SK-N-MC (cell line): ENCODE results near the gene RHBDD3.
"Not testable (repeated sequence)": the region's sequence is repeated elsewhere in the genome, so short reads cannot be mapped to it uniquely, and the experiment has no call there.

ENCODE experiments used
- DNase-seq: peaks from one replicate; pipeline ENCODE4 v3.0.0-alpha.2; 2011; ENCODE audit warnings: low read depth, low spot score
- H3K27ac ChIP-seq: fragments of 200-600 bp; sonication (generic); 2 replicates; pipeline ENCODE4 v1.5.1; 2016; ENCODE audit warnings: mixed run types
- H3K36me3 ChIP-seq: fragments of 200-600 bp; sonication (generic); 2 replicates; pipeline ENCODE4 v1.6.1; 2017; ENCODE audit warnings: antibody characterized with exemption, low read length, mixed read lengths; ENCODE audit not compliant: insufficient read depth
- H3K4me3 ChIP-seq: fragments of 200-600 bp; sonication (generic); 2 replicates; pipeline ENCODE4 v1.5.1; 2016
- H3K9ac ChIP-seq: fragments of 200-600 bp; sonication (generic); 2 replicates; pipeline ENCODE4 v1.8.0; 2017; ENCODE audit warnings: mixed run types, mixed read lengths; ENCODE audit not compliant: insufficient read length
- H3K9me3 ChIP-seq: fragments of 200-600 bp; sonication (generic); 2 replicates; pipeline ENCODE4 v1.6.1; 2017; ENCODE audit warnings: low read depth, mild to moderate bottlenecking, antibody characterized with exemption, low read length, moderate library complexity, mixed read lengths
- EZH2 ChIP-seq: fragments of 200-600 bp; sonication (generic); IDR thresholded peaks from one replicate; pipeline ENCODE4 v1.6.1; 2017; ENCODE audit warnings: antibody characterized with exemption
- FOXP2 ChIP-seq: optimal IDR thresholded peaks from 2 replicates; pipeline ENCODE3; 2011; ENCODE audit warnings: mild to moderate bottlenecking, moderate library complexity; ENCODE audit not compliant: insufficient read depth; ENCODE audit errors: extremely low read length, control extremely low read depth
- POLR2AphosphoS5 ChIP-seq: IDR thresholded peaks from 2 replicates; pipeline ENCODE4 v1.6.1; 2012; ENCODE audit warnings: mild to moderate bottlenecking, low read depth, low read length, borderline replicate concordance

RHBDD3 gene

DNA sequence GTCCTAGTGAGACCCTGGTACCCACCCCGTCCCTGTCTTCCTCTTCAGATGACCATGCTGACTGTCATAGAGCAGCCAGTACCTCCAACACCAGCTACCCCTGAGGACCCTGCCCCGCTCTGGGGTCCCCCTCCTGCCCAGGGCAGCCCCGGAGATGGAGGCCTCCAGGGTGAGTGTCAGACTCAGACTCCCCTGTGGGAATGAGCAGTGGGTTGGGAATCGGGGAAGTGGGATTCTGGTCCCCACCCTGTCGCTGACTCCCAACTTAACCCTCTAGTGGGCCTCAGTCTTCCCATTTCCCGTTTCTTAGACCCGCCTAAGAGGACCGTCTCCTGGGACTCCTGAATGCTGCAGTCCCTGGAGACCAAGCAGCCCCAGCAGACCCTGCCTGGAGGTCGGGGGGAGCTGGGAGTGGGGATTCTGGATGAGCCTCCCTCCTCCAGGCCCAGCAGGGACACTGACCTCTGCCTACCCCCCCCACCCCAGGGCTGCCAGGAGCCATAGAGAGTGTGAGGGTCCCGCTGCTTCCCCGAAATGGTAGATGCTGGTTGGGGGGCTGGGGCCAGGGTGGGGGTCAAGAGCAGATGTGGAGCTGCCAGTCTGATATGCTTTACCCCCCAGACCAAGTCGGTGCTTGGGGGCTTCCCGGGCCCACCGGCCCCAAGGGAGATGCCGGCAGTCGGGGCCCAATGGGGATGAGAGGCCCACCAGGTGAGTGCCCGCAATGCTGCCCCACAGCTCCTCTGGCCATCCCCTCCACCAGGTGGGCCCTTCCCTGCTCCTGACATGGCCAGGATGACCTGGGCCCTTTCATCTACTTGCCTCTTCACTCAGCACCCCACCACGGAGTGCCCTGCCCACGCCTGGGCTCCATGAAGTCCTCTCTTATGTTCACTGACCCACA is 36.6 kb downstream of the RHBDD3 start:
- Histone ChIP-seq H3K9ac (no peak overlapping the region), H3K36me3 (no peaks in the 10 kb centered on the region), H3K9me3 (no peaks in the 10 kb centered on the region), H3K4me3 (no peak overlapping the region), H3K27ac (no peak overlapping the region)
- DNase-seq: no peak
- TF ChIP-seq EZH2 (no peak), FOXP2 (no peak), POLR2AphosphoS5 (no peak)

DNA sequence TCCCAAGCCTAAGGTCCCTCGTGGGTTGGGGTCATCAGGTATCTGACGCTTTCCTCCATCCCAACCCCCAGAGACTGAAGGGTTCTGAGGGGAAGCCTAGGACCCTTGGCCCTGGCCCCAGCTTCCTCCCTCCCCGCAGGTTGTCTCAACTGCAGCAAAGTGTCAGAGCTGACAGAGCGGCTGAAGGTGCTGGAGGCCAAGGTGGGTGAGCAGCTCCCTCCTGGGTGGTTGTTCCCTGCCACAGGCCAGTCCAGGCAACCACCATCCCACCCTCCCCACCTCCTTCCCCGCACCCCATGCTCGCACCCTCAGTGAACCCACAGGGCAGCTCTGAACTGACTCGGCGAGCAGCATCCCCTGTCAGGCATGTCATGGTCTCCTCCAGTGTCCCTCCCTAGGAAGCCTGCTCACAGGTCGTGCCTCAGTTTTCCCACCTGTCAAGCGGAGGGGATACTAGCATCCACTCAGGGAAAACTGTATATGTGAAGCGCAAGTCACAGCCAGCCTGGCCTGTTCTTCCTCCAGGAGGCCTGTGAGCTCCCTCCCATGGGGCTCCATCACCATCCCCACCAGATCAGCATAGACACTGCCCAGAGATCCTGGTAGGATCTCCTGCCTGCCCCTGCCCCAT is 41.3 kb downstream of the RHBDD3 start:
- no peaks in the 10 kb centered on the region for H3K9me3 ChIP-seq
- no peak overlapping the region for H3K9ac ChIP-seq
- TF ChIP-seq POLR2AphosphoS5: no peak
- no peak for TF ChIP-seq FOXP2
- TF ChIP-seq EZH2: no peak
- H3K4me3 ChIP-seq: no peak overlapping the region
- no peak overlapping the region for H3K27ac ChIP-seq
- no peak for DNase-seq
- no peaks in the 10 kb centered on the region for H3K36me3 ChIP-seq

DNA sequence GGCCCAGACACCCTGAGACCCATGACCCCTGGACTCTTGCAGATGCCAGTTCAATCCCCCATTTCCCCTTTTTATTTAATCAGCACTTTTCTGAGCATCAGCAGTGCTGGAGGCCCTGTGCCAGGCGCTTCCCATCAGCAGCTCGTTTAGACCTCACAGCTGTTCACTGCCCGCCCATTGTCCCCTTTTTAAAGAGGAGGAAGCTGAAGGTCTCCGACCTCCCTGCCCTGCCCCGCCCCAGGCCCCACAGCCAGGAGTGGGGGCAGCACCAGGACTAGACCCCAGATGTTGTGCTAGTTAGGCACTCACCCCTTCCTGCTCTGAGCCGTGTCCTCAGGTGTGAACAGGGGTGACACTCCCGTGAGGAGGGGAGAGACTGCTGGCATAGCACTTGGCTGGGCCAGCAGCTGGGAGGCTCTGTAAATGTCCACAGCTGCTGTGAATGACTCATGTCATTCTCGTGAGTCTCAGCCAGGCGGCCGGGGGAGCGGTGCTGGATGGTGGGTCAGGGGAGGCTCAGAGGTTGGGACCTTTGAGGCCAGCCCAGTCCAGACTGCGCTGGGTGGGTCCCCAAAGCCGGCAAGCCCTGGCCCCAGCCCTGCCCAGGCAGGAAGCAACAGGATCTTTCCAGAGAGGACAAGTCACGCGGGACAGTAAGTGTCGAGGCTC is 42.2 kb downstream of the RHBDD3 start:
- no peaks in the 10 kb centered on the region for H3K36me3 ChIP-seq
- H3K4me3 ChIP-seq: no peak overlapping the region
- no peak overlapping the region for H3K9ac ChIP-seq
- no peaks in the 10 kb centered on the region for H3K9me3 ChIP-seq
- TF ChIP-seq EZH2 (no peak), FOXP2 (no peak), POLR2AphosphoS5 (no peak)
- no peak overlapping the region for H3K27ac ChIP-seq
- DNase-seq: no peak

DNA sequence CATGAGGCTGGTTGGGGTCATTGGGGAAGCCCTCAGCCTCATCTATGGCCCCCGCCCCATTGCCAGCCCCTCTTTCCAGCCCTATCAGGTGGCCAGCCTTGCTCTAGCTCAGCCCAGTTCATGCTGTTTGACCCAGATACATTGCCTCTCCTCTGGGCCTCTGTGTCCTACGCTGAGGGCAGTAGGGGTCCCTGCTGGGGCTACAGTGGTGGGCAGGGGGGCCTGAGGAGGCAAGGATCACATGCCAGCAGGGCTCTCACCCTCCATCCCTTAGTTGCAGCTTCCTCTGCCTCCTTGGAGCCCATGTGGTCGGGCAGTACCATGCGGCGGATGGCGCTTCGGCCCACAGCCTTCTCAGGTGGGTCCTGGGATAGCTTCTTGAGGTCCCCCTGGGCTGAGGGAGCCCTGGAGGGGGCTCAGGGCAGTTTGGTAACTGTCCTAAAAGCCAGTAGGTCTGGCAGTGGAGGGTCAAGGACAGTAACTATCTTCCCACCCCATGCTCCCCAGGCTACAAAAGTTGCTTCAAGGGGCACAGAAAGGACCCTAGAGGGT is 42.8 kb downstream of the RHBDD3 start:
- TF ChIP-seq FOXP2 (no peak), EZH2 (no peak), POLR2AphosphoS5 (no peak)
- Histone ChIP-seq H3K36me3 (no peaks in the 10 kb centered on the region), H3K9ac (no peak overlapping the region), H3K27ac (no peak overlapping the region), H3K4me3 (no peak overlapping the region), H3K9me3 (no peaks in the 10 kb centered on the region)
- no peak for DNase-seq

- DNase-seq: no peak
- H3K4me3 ChIP-seq: no peak overlapping the region
- no peak overlapping the region for H3K9ac ChIP-seq
- H3K27ac ChIP-seq: no peak overlapping the region
- TF ChIP-seq POLR2AphosphoS5: no peak
- no peak for TF ChIP-seq EZH2
- no peak for TF ChIP-seq FOXP2
- H3K9me3 ChIP-seq: no peaks in the 10 kb centered on the region
- H3K36me3 ChIP-seq: no peaks in the 10 kb centered on the region
These were observed 43.5 kb downstream of the RHBDD3 start for GRCh38 chr22:29224121-29224858.

GRCh38 chr22:29219881-29220670 is 47.7 kb downstream of the RHBDD3 start:
- Histone ChIP-seq H3K9ac (no peak overlapping the region), H3K4me3 (no peak overlapping the region), H3K36me3 (no peaks in the 10 kb centered on the region), H3K9me3 (no peaks in the 10 kb centered on the region), H3K27ac (no peak overlapping the region)
- DNase-seq: no peak
- TF ChIP-seq EZH2 (no peak), FOXP2 (no peak), POLR2AphosphoS5 (no peak)

- not testable (repeated sequence) for H3K9ac ChIP-seq, H3K36me3 ChIP-seq, H3K27ac ChIP-seq
These were observed 48.4 kb downstream of the RHBDD3 start for GRCh38 chr22:29219409-29219782.

More at GRCh38 chr22:29219409-29219782, 48.4 kb downstream of the RHBDD3 start:
- not testable (repeated sequence) for H3K4me3 ChIP-seq, H3K9me3 ChIP-seq, DNase-seq
